ENCODE results near the gene PROSER3. TPM values are rescaled to one million over a fixed set of nuclear protein-coding genes. Genes with fewer than 3 reads are reported as not detected.

Gene PROSER3
- total and polyA plus RNA-seq, 2 of the 4 experiments (the other 2 are of a cell fraction), result 5.4 to 21.8 TPM

DNA sequence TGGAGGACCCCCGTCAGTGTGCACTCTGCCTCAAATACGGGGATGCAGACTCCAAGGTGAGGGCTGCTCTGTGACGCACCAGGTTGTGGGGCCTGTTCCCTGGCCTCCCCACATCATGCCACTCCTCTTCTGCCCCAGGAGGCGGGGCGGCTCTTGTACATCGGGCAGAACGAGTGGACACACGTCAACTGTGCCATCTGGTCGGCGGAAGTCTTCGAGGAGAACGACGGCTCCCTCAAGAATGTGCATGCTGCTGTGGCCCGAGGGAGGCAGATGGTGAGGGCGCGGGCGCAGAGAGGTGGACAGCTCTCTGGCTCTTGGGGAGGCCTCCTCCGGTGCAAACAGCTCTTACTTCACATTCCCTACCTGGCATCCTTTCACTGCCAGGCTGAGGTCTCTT lies 29.0 kb upstream of the PROSER3 start:
- no TSS peak for BruUV-seq (replicated peaks)
- Histone ChIP-seq H3K79me1 (ENCODE audit: low read depth in 1 of 2, low read length in 2 of 2) (peaks cover 4 to 11% of the 10 kb centered on the region in 2 experiments), H2BK15ac (ENCODE audit: low read depth, low read length) (no peak overlapping the region), H3K18ac (ENCODE audit: low read depth, low read length) (no peak overlapping the region), H3K9ac (ENCODE audit: low read depth, low read length) (no peak overlapping the region), H3K4me2 (ENCODE audit: low read depth, low read length) (no peak overlapping the region), H2AK9ac (replicated peaks; ENCODE audit: low read depth, low read length, poor library complexity) (no peak overlapping the region), H2AFZ (replicated peaks; ENCODE audit: low read length, poor library complexity) (no peak overlapping the region), H4K20me1 (ENCODE audit: insufficient read depth, low read length) (peaks cover 14% of the 10 kb centered on the region), H4K8ac (ENCODE audit: low read depth in 2 of 2, low read length in 2 of 2) (no peak overlapping the region), H4K91ac (ENCODE audit: insufficient read depth, low read depth, low read length) (no peak overlapping the region), H3K9me3 (ENCODE audit: control insufficient read depth, insufficient read depth, low read length) (no peaks in the 10 kb centered on the region), H3K9me1 (ENCODE audit: insufficient read depth, low read length) (no peaks in the 10 kb centered on the region), H3K36me3 (ENCODE audit: control insufficient read depth, insufficient read depth, low read length) (peaks cover 94% of the 10 kb centered on the region), H3K27ac (ENCODE audit: insufficient read depth, low read length) (no peak overlapping the region), H2BK5ac (ENCODE audit: low read depth, low read length, poor library complexity, severe bottlenecking) (no peak overlapping the region), H3K23ac (ENCODE audit: low read depth, low read length) (no peak overlapping the region), H3K4me1 (ENCODE audit: control insufficient read depth, insufficient read depth, low read length) (no peaks in the 10 kb centered on the region), H2AK5ac (ENCODE audit: low read depth, low read length) (no peak overlapping the region), H3K14ac (replicated peaks; ENCODE audit: low read depth, low read length) (no peak overlapping the region), H3K4me3 (ENCODE audit: insufficient read depth, low read depth, low read length) (no peak overlapping the region), H2BK120ac (ENCODE audit: low read depth, low read length) (no peak overlapping the region), H2BK20ac (ENCODE audit: low read depth, low read length) (no peak overlapping the region), H4K5ac (ENCODE audit: low read depth, low read length) (no peak overlapping the region), H3K27me3 (ENCODE audit: control insufficient read depth, insufficient read depth, low read length) (no peaks in the 10 kb centered on the region), H3K56ac (ENCODE audit: extremely low read depth, insufficient read depth, low read length) (no peak overlapping the region), H3K4ac (ENCODE audit: low read depth, low read length) (no peak overlapping the region)
- ChIA-PET CTCF (no interaction called here), POLR2A (ENCODE audit: unreplicated experiment) (no interaction called here)
- in situ Hi-C loops (cut with MboI; ENCODE audit: low sequenced_read_pairs), result no loop called here
- DNase-seq (no peak), ATAC-seq (ENCODE audit: low read depth) (no peak)
- no peak for TF ChIP-seq CEBPB (IDR thresholded peaks at IDR 0.05; ENCODE audit: low read depth, low read length)
- no peak for TF ChIP-seq BHLHE40 (IDR thresholded peaks at IDR 0.05; ENCODE audit: low read depth, low read length)
- TF ChIP-seq POLR2A (IDR thresholded peaks at IDR 0.05; ENCODE audit: low read depth, low read length), result no peak
- no peak for TF ChIP-seq RCOR1 (IDR thresholded peaks at IDR 0.05; ENCODE audit: insufficient replicate concordance, low read length)
- no peak for TF ChIP-seq FOS (IDR thresholded peaks at IDR 0.05; ENCODE audit: low read depth, low read length)
- TF ChIP-seq MXI1 (IDR thresholded peaks at IDR 0.05; ENCODE audit: borderline replicate concordance, low read depth, low read length), result no peak
- TF ChIP-seq, protein P1, sequence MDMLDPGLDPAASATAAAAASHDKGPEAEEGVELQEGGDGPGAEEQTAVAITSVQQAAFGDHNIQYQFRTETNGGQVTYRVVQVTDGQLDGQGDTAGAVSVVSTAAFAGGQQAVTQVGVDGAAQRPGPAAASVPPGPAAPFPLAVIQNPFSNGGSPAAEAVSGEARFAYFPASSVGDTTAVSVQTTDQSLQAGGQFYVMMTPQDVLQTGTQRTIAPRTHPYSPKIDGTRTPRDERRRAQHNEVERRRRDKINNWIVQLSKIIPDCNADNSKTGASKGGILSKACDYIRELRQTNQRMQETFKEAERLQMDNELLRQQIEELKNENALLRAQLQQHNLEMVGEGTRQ (IDR thresholded peaks at IDR 0.05; ENCODE audit: low read depth, low read length), result no peak
- no peak for TF ChIP-seq RFX5 (IDR thresholded peaks at IDR 0.05; ENCODE audit: low read depth, low read length)
- TF ChIP-seq NFE2L2 (IDR thresholded peaks at IDR 0.05; ENCODE audit: low read depth, low read length), result no peak
- no peak for TF ChIP-seq CHD1 (IDR thresholded peaks at IDR 0.05; ENCODE audit: low read depth, low read length)
- TF ChIP-seq, protein P2, sequence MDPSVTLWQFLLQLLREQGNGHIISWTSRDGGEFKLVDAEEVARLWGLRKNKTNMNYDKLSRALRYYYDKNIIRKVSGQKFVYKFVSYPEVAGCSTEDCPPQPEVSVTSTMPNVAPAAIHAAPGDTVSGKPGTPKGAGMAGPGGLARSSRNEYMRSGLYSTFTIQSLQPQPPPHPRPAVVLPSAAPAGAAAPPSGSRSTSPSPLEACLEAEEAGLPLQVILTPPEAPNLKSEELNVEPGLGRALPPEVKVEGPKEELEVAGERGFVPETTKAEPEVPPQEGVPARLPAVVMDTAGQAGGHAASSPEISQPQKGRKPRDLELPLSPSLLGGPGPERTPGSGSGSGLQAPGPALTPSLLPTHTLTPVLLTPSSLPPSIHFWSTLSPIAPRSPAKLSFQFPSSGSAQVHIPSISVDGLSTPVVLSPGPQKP (IDR thresholded peaks at IDR 0.05; ENCODE audit: borderline replicate concordance, low read depth, low read length), result no peak
- no peak for TF ChIP-seq MAFK (IDR thresholded peaks at IDR 0.05; ENCODE audit: low read depth, low read length)
- TF ChIP-seq RAD21 (IDR thresholded peaks at IDR 0.05; ENCODE audit: low read length), result no peak
- no peak for TF ChIP-seq SMC3 (IDR thresholded peaks at IDR 0.05; ENCODE audit: low read depth, low read length)
- TF ChIP-seq, protein P3, sequence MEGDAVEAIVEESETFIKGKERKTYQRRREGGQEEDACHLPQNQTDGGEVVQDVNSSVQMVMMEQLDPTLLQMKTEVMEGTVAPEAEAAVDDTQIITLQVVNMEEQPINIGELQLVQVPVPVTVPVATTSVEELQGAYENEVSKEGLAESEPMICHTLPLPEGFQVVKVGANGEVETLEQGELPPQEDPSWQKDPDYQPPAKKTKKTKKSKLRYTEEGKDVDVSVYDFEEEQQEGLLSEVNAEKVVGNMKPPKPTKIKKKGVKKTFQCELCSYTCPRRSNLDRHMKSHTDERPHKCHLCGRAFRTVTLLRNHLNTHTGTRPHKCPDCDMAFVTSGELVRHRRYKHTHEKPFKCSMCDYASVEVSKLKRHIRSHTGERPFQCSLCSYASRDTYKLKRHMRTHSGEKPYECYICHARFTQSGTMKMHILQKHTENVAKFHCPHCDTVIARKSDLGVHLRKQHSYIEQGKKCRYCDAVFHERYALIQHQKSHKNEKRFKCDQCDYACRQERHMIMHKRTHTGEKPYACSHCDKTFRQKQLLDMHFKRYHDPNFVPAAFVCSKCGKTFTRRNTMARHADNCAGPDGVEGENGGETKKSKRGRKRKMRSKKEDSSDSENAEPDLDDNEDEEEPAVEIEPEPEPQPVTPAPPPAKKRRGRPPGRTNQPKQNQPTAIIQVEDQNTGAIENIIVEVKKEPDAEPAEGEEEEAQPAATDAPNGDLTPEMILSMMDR (conservative IDR thresholded peaks at IDR 0.05; ENCODE audit: low read depth, low read length), result no peak
- dilution Hi-C loops (cut with HindIII; ENCODE audit: low sequenced_read_pairs, unreplicated experiment), result no loop called here
- intact Hi-C loops (cut with micrococcal nuclease), result no loop called here
- WGBS, 2 experiments (ENCODE audit: extremely low coverage in 2 of 2, insufficient read length in 1 of 2), result no CpG with 5 or more reads among the region's 18 CpGs

All from IMR-90 (cell line).